GM12878 (cell line): ENCODE measurements around the gene DEPDC7. TPM values are rescaled to one million over a fixed set of nuclear protein-coding genes. Genes with fewer than 3 reads are reported as not detected.
A peak's percentile ranks its signal among the peaks of the same experiment; 100 is the strongest.

Experiments used
- ATAC-seq: fragments of 200-7000 bp; cut with Tn5 transposase; 3 replicates; pipeline ENCODE4 v1.9.1; 2020; ENCODE audit warnings: mild to moderate bottlenecking, moderate library complexity
- BruUV-seq: library from RNA; stranded (reverse); fragments of 400-500 nt; replicated peaks from 2 replicates; lab custom pipeline; 2021; lab: Mats Ljungman, UMichigan
- CTCF ChIA-PET: fragments of 300-600 bp; sonication (Branson Sonifier 250); formaldehyde crosslinking; extraction: SDS; loops from one replicate; lab custom pipeline; 2021; ENCODE audit warnings: inconsistent platforms; lab: Yijun Ruan, JAX
- POLR2A ChIA-PET: fragments of 350-600 bp; formaldehyde crosslinking; extraction: SDS; loops from one replicate; lab custom pipeline; 2021; ENCODE audit warnings: inconsistent platforms; lab: Charles Lee
- RAD21 ChIA-PET: fragments of 300-600 bp; sonication (Branson Sonifier 250); formaldehyde crosslinking; loops from one replicate; lab custom pipeline; 2023; ENCODE audit warnings: antibody characterized with exemption; ENCODE audit not compliant: unreplicated experiment; lab: Charles Lee
- SMC1A ChIA-PET: fragments of 300-600 bp; sonication (Branson Sonifier 250); formaldehyde crosslinking; loops from one replicate; lab custom pipeline; 2023; ENCODE audit not compliant: unreplicated experiment, uncharacterized antibody; lab: Charles Lee
- DNase-seq: peaks from one replicate; pipeline ENCODE4 v3.0.0-alpha.2; 2011; ENCODE audit warnings: low read depth, low spot score
- FAIRE-seq: peaks from 3 replicates; lab custom pipeline; 2011; peaks lifted over from hg19 to GRCh38; lab: Jason Lieb, UNC
- H2AFZ ChIP-seq: 2 replicates; pipeline ENCODE4 v1.6.0; 2011; ENCODE audit warnings: low read depth, low read length, control low read depth; ENCODE audit not compliant: control insufficient read depth
- H3K27ac ChIP-seq: 2 replicates; pipeline ENCODE4 v1.5.1; 2011; ENCODE audit warnings: control low read depth; ENCODE audit not compliant: control insufficient read depth, insufficient read depth
- H3K27me3 ChIP-seq, 2 experiments: replicated peaks in 1 of 2; 2 replicates each; pipeline versions ENCODE4 v1.6.0 to v1.6.1; 2011; ENCODE audit warnings: low read length in 1 of 2; ENCODE audit not compliant: control insufficient read depth in 2 of 2, insufficient read depth in 2 of 2
- H3K36me3 ChIP-seq, 2 experiments: 2 replicates each; pipeline ENCODE4 v1.5.1; 2011; ENCODE audit warnings: low read length in 1 of 2; ENCODE audit not compliant: control insufficient read depth in 2 of 2, insufficient read depth in 2 of 2
- H3K4me1 ChIP-seq: 2 replicates; pipeline ENCODE4 v1.6.1; 2011; ENCODE audit warnings: mild to moderate bottlenecking, low read length, moderate library complexity, mixed read lengths; ENCODE audit not compliant: control insufficient read depth, insufficient read depth
- H3K4me2 ChIP-seq: 2 replicates; pipeline ENCODE4 v1.6.0; 2011; ENCODE audit warnings: control low read depth; ENCODE audit not compliant: control insufficient read depth, insufficient read depth
- H3K4me3 ChIP-seq: fragments of 200-600 bp; sonication (generic); 2 replicates; pipeline ENCODE4 v1.5.1; 2016
- H3K79me2 ChIP-seq: 2 replicates; pipeline ENCODE4 v1.6.0; 2011; ENCODE audit warnings: low read length; ENCODE audit not compliant: control insufficient read depth, insufficient read depth
- H3K9ac ChIP-seq: 2 replicates; pipeline ENCODE4 v1.8.0; 2011; ENCODE audit warnings: low read length, control low read depth, mixed read lengths; ENCODE audit not compliant: control insufficient read depth, insufficient read depth
- H3K9me3 ChIP-seq: replicated peaks from 3 replicates; pipeline ENCODE4 v1.5.1; 2011; ENCODE audit warnings: mild to moderate bottlenecking, low read length; ENCODE audit not compliant: control insufficient read depth, insufficient read depth
- H4K20me1 ChIP-seq: 2 replicates; pipeline ENCODE4 v1.6.0; 2011; ENCODE audit not compliant: control insufficient read depth, insufficient read depth
- CBFB ChIP-seq: IDR thresholded peaks from 2 replicates; pipeline ENCODE4 v1.6.1; 2016; ENCODE audit warnings: antibody characterized with exemption, low read depth
- EZH2 ChIP-seq: IDR thresholded peaks from 2 replicates; pipeline ENCODE4 v1.6.1; 2012; ENCODE audit warnings: low read depth, mild to moderate bottlenecking, control low read depth, inconsistent platforms, low read length, borderline replicate concordance; ENCODE audit not compliant: control insufficient read depth
- MEF2A ChIP-seq: IDR thresholded peaks from 2 replicates; pipeline ENCODE4 v1.6.1; 2011; ENCODE audit warnings: low read depth, mild to moderate bottlenecking, low read length, moderate library complexity; ENCODE audit not compliant: insufficient read depth
- RBBP5 ChIP-seq: fragments of 200-600 bp; sonication (generic); conservative IDR thresholded peaks from 2 replicates; pipeline ENCODE4 v1.6.1; 2016
- SMC3 ChIP-seq: IDR thresholded peaks from 2 replicates; pipeline ENCODE4 v1.6.1; 2011; ENCODE audit warnings: low read length, improper control_type of control experiment, borderline replicate concordance
- SREBF2 ChIP-seq: IDR thresholded peaks from 2 replicates; pipeline ENCODE4 v1.6.1; 2012; ENCODE audit warnings: mild to moderate bottlenecking, low read length
- YY1 ChIP-seq: IDR thresholded peaks from 2 replicates; pipeline ENCODE4 v1.6.1; 2011; ENCODE audit warnings: low read depth, mild to moderate bottlenecking, low read length
- ZSCAN29 ChIP-seq: fragments of 450-650 bp; IDR thresholded peaks from 2 replicates; pipeline ENCODE4 v1.6.1; 2017; ENCODE audit warnings: mild to moderate bottlenecking, moderate library complexity
- WGBS: methylation state at CpG from one replicate; pipeline ENCODE4 v1.1.6; 2016; ENCODE audit warnings: low lambda C conversion rate; ENCODE audit not compliant: insufficient replicate concordance, insufficient coverage; ENCODE audit errors: missing lambda C conversion rate; 5-methylcytosine and 5-hydroxymethylcytosine counted together
- in situ Hi-C: fragments of 300-500 bp; cut with MboI; formaldehyde crosslinking; loops from 9 replicates; pipeline ENCODE4 v1.14.3; 2018; ENCODE audit warnings: mixed read lengths
- intact Hi-C: fragments of 100-400 bp; cut with micrococcal nuclease; formaldehyde crosslinking; loops from one replicate; pipeline ENCODE4 v1.14.2; 2022; ENCODE audit not compliant: unreplicated experiment
- polyA plus RNA-seq, 11 experiments: library from polyadenylated mRNA; depleted of rRNA in 4 of 11; unstranded in 6 of 11; stranded (reverse) in 5 of 11; fragments of >200 nt; fragmentation: Nextera tagmentation in 4 of 11; fragmentation: Illumina TruSeq in 1 of 11; extraction: Ambion mirVana in 4 of 11; extraction: Trizol in 1 of 11; gene quantifications; 1 replicate in 1 of 11; 2 replicates in 10 of 11; pipeline versions ENCODE4 v1.2.1 to v1.2.3, GENCODE V29; 2011 to 2016; ENCODE audit warnings: inconsistent platforms in 2 of 11, missing spikeins in 2 of 11, low read depth in 1 of 11
- total RNA-seq, 4 experiments: library from RNA; depleted of rRNA in 3 of 4; stranded (reverse); fragments of >200 nt in 3 of 4; fragmentation: Illumina TruSeq in 1 of 4; extraction: Trizol in 1 of 4; gene quantifications; 2 replicates each; pipeline versions ENCODE4 v1.2.1 to v1.2.3, GENCODE V29; 2013 to 2021
- TF ChIP-seq, protein P1 (sequence below): fragments of 450-650 bp; IDR thresholded peaks from 2 replicates; pipeline ENCODE4 v1.6.1; 2018; ENCODE audit warnings: borderline replicate concordance, mild to moderate bottlenecking; ENCODE audit not compliant: partially characterized antibody
- TF ChIP-seq, protein P2 (sequence below): fragments of 150-350 bp; IDR thresholded peaks from 2 replicates; pipeline ENCODE4 v1.6.1; 2014; ENCODE audit warnings: mild to moderate bottlenecking, low read depth, low read length
- TF ChIP-seq, protein P3 (sequence below): IDR thresholded peaks from 2 replicates; pipeline ENCODE4 v1.6.1; 2011; ENCODE audit warnings: low read depth, mild to moderate bottlenecking, low read length, moderate library complexity, borderline replicate concordance; ENCODE audit errors: extremely low read depth
- TF ChIP-seq, protein P4 (sequence below): fragments of 450-650 bp; IDR thresholded peaks from 2 replicates; pipeline ENCODE4 v1.6.1; 2017; ENCODE audit warnings: antibody characterized with exemption, mild to moderate bottlenecking, moderate library complexity

The DEPDC7 gene
- total and polyA plus RNA-seq, 10 of the 15 experiments (the other 5 are each of a cell fraction or from before 2014, with no cell fraction given), result 0.06 to 1.1 (median 0.49) TPM

DNA sequence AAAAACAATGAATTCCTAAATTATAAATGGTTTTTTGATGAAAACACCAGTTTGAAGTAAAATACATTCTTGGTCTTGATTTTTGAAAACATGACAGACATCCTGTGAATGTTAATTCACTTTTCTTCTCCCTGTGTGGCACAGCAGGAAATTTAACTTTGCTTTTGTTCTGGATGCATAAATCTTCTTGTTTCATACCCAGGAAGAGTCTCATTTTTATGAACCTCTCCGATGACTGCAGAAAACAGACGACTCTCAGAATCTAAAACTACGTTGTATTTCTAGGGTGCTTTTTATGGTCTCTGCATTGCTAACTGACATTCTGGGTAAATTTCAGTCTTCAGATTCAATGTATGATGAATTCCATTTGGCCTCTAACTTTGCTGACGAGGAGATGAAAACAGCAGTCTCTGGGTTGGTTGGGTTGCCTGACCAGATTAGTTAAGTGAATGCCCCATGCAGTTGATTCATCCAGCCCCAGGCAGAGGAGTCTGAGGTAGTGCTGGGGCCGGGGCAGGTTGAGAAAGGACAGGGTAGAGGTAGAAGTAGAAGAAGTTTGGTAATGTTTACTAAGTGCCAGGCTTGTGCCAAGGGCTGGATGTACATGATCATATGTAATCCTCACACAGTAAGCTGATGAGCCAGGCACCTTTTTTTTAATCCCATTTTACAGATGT lies 43.8 kb downstream of the DEPDC7 start:
- Histone ChIP-seq H3K9me3 (no peaks in the 10 kb centered on the region), H3K4me3 (no peak overlapping the region), H3K79me2 (no peaks in the 10 kb centered on the region), H3K4me1 (peaks cover 34% of the 10 kb centered on the region), H4K20me1 (no peaks in the 10 kb centered on the region), H3K27me3 (no peaks in the 10 kb centered on the region), H3K27ac (no peak overlapping the region; the same call in 1 of the 2 replicates), H3K4me2 (no peak overlapping the region), H3K36me3 (peaks cover 0 to 12% of the 10 kb centered on the region in 2 experiments; a peak in 2 of 4 replicates), H2AFZ (no peak overlapping the region), H3K9ac (no peak overlapping the region)
- ChIA-PET RAD21 (interaction anchor here (1.4 to 6.8 kb wide), 2 partner anchors 20 to 93 kb away, joined by 4 to 53 read pairs; partner anchors contain the start of gene TCP11L1), POLR2A (interaction anchor here (0.9 kb wide), 1 partner anchor 16 kb away, joined by 3 read pairs; no protein-coding TSS in a partner anchor), CTCF (interaction anchor here (1.0 to 1.4 kb wide), 2 partner anchors 63 to 108 kb away, joined by 3 to 5 read pairs; no protein-coding TSS in a partner anchor), SMC1A (interaction anchor here (1.0 to 11.0 kb wide), 6 partner anchors 15 to 102 kb away, joined by 3 to 141 read pairs (median 6); no protein-coding TSS in a partner anchor)
- intact Hi-C loops, result loop anchor here (5.0 kb wide), 1 partner anchor 172 kb away; no protein-coding TSS in a partner anchor
- 98% methylated on average over 4 of the region's 5 CpGs for WGBS
- no peak for ATAC-seq
- FAIRE-seq, result no peak
- no peak for DNase-seq
- in situ Hi-C loops, result loop anchor here (5.0 to 10.0 kb wide), 2 partner anchors 102 to 255 kb away; no protein-coding TSS in a partner anchor
- TSS peak; percentile 42 for BruUV-seq
- TF ChIP-seq, protein P1, sequence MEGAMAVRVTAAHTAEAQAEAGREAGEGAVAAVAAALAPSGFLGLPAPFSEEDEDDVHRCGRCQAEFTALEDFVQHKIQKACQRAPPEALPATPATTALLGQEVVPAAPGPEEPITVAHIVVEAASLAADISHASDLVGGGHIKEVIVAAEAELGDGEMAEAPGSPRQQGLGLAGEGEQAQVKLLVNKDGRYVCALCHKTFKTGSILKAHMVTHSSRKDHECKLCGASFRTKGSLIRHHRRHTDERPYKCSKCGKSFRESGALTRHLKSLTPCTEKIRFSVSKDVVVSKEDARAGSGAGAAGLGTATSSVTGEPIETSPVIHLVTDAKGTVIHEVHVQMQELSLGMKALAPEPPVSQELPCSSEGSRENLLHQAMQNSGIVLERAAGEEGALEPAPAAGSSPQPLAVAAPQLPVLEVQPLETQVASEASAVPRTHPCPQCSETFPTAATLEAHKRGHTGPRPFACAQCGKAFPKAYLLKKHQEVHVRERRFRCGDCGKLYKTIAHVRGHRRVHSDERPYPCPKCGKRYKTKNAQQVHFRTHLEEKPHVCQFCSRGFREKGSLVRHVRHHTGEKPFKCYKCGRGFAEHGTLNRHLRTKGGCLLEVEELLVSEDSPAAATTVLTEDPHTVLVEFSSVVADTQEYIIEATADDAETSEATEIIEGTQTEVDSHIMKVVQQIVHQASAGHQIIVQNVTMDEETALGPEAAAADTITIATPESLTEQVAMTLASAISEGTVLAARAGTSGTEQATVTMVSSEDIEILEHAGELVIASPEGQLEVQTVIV, result no peak
- no peak for TF ChIP-seq RBBP5
- TF ChIP-seq, protein P2, sequence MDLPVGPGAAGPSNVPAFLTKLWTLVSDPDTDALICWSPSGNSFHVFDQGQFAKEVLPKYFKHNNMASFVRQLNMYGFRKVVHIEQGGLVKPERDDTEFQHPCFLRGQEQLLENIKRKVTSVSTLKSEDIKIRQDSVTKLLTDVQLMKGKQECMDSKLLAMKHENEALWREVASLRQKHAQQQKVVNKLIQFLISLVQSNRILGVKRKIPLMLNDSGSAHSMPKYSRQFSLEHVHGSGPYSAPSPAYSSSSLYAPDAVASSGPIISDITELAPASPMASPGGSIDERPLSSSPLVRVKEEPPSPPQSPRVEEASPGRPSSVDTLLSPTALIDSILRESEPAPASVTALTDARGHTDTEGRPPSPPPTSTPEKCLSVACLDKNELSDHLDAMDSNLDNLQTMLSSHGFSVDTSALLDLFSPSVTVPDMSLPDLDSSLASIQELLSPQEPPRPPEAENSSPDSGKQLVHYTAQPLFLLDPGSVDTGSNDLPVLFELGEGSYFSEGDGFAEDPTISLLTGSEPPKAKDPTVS, result no peak
- TF ChIP-seq CBFB, result no peak
- TF ChIP-seq YY1, result no peak
- TF ChIP-seq ZSCAN29, result no peak
- TF ChIP-seq SMC3, result no peak
- TF ChIP-seq MEF2A, result no peak
- TF ChIP-seq, protein P3, sequence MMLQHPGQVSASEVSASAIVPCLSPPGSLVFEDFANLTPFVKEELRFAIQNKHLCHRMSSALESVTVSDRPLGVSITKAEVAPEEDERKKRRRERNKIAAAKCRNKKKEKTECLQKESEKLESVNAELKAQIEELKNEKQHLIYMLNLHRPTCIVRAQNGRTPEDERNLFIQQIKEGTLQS, result no peak
- TF ChIP-seq EZH2, result no peak
- no peak for TF ChIP-seq SREBF2
- TF ChIP-seq, protein P4, sequence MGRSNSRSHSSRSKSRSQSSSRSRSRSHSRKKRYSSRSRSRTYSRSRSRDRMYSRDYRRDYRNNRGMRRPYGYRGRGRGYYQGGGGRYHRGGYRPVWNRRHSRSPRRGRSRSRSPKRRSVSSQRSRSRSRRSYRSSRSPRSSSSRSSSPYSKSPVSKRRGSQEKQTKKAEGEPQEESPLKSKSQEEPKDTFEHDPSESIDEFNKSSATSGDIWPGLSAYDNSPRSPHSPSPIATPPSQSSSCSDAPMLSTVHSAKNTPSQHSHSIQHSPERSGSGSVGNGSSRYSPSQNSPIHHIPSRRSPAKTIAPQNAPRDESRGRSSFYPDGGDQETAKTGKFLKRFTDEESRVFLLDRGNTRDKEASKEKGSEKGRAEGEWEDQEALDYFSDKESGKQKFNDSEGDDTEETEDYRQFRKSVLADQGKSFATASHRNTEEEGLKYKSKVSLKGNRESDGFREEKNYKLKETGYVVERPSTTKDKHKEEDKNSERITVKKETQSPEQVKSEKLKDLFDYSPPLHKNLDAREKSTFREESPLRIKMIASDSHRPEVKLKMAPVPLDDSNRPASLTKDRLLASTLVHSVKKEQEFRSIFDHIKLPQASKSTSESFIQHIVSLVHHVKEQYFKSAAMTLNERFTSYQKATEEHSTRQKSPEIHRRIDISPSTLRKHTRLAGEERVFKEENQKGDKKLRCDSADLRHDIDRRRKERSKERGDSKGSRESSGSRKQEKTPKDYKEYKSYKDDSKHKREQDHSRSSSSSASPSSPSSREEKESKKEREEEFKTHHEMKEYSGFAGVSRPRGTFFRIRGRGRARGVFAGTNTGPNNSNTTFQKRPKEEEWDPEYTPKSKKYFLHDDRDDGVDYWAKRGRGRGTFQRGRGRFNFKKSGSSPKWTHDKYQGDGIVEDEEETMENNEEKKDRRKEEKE, result no peak
